Transverse colon (tissue), 4 donors: Measurements from ENCODE around the gene SNTG2.

ENCODE experiments used
- POLR2A ChIP-seq: fragments of 450-650 bp; IDR thresholded peaks from one replicate; pipeline ENCODE4 v1.6.1; 2016; ENCODE audit warnings: antibody characterized with exemption, mild to moderate bottlenecking, moderate library complexity
- POLR2AphosphoS5 ChIP-seq, 3 donors: sonication (generic); formaldehyde crosslinking; IDR thresholded peaks; one replicate each; pipeline ENCODE4 v1.6.1; 2016; ENCODE audit warnings: antibody characterized with exemption in 3 of 3
- TF ChIP-seq, protein P1 (sequence below), 5 experiments: fragments of 200-600 bp in 3 of 5; fragments of 450-650 bp in 2 of 5; sonication (generic) in 3 of 5; IDR thresholded peaks; 1 replicate in 2 of 5; 2 replicates in 3 of 5; pipeline ENCODE4 v1.5.1; 2016 to 2017; ENCODE audit warnings: antibody characterized with exemption in 5 of 5, inconsistent platforms in 3 of 5, mild to moderate bottlenecking in 2 of 5, moderate library complexity in 1 of 5

DNA sequence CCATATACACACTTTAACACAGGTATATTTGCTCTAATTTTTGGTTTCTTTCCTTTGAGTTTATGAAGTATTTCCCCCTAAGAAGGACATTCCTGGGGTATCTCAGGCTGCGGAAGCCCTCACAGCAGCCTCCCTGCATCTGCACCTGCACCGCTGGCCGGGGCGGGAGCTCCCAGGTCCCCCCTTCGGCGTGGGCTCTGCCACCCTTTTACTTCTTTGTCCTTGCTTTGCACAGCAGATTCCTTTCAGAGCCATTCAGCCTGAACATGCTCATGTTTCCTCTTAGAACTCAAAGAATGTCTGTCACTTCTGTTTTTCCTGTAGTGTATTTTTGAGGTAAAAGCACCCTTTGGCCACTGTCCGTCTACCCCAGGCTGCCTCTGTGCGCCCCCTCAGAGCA is 146.5 kb downstream of the SNTG2 start:
- TF ChIP-seq, protein P1, sequence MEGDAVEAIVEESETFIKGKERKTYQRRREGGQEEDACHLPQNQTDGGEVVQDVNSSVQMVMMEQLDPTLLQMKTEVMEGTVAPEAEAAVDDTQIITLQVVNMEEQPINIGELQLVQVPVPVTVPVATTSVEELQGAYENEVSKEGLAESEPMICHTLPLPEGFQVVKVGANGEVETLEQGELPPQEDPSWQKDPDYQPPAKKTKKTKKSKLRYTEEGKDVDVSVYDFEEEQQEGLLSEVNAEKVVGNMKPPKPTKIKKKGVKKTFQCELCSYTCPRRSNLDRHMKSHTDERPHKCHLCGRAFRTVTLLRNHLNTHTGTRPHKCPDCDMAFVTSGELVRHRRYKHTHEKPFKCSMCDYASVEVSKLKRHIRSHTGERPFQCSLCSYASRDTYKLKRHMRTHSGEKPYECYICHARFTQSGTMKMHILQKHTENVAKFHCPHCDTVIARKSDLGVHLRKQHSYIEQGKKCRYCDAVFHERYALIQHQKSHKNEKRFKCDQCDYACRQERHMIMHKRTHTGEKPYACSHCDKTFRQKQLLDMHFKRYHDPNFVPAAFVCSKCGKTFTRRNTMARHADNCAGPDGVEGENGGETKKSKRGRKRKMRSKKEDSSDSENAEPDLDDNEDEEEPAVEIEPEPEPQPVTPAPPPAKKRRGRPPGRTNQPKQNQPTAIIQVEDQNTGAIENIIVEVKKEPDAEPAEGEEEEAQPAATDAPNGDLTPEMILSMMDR (IDR thresholded peaks at IDR 0.05): no peak
- TF ChIP-seq POLR2A (no peak), POLR2AphosphoS5 (IDR thresholded peaks at IDR 0.05) (no peak)
